Astrocyte of the cerebellum (primary cell): ENCODE results near the gene TNS3.

Source experiments
- DNase-seq: peaks from one replicate; pipeline ENCODE4 v3.0.0-alpha.2; 2011; ENCODE audit warnings: low read depth
- H3K4me3 ChIP-seq: 2 replicates; pipeline ENCODE4 v1.5.1; 2011; ENCODE audit warnings: mild to moderate bottlenecking, low read depth, low read length, moderate library complexity
- in situ Hi-C: cut with HindIII; loops from 2 replicates; pipeline ENCODE4 v1.10.0; 2017; ENCODE audit warnings: low sequenced_read_pairs
- TF ChIP-seq, protein P1 (sequence below): IDR thresholded peaks from 2 replicates; pipeline ENCODE4 v1.5.1; 2012; ENCODE audit warnings: low read length, low read depth, moderate library complexity, mild to moderate bottlenecking; ENCODE audit errors: missing control alignments

Gene TNS3

DNA sequence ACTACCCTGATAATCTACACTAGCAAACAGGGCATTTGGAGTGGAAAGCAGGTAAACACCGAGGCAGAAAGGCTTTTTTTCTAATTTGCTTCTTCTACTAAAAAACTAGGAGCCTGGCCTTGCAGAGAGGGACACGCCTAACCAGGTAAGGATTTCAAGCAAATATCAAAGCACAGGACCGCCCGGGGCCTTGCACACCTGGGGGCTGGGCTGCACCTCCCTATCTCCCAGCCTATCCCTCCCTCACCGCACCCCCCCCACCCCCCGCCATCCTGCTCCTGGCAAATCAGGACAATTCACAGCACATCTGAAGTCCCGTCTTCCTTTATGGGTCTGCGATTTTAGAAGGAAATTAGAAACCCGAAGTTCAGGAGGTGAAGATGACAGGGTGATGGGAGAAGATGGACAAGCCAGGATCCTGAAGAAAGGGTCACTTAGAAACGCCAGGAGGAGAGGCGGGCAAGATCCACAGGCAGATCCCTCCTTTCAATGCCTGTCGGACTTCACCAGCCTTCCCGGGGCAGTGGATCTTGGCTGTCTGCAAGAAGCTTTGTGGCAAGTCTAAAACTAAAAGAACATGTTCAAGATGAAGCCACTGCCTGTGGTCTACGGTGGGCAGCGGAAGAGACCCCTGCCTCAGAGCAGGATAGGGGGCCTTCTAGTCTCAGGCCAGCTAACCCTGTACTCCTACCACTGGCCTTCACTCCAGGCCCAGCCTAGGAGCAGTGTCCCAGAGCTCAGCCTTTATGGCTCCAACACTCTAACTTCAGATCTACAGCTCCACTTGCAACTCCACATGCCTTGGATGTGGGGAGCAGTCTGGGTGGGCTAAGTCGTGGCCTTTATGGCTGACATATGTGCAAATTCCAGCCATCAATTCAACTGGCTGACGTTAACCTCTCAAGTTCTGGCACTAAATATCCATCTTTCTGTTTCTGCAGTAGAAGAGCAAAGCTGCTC, 43.9 kb downstream of the TNS3 start:
- TF ChIP-seq, protein P1, sequence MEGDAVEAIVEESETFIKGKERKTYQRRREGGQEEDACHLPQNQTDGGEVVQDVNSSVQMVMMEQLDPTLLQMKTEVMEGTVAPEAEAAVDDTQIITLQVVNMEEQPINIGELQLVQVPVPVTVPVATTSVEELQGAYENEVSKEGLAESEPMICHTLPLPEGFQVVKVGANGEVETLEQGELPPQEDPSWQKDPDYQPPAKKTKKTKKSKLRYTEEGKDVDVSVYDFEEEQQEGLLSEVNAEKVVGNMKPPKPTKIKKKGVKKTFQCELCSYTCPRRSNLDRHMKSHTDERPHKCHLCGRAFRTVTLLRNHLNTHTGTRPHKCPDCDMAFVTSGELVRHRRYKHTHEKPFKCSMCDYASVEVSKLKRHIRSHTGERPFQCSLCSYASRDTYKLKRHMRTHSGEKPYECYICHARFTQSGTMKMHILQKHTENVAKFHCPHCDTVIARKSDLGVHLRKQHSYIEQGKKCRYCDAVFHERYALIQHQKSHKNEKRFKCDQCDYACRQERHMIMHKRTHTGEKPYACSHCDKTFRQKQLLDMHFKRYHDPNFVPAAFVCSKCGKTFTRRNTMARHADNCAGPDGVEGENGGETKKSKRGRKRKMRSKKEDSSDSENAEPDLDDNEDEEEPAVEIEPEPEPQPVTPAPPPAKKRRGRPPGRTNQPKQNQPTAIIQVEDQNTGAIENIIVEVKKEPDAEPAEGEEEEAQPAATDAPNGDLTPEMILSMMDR, result no peak
- no peak for DNase-seq
- peak overlapping the region; percentile 42 for H3K4me3 ChIP-seq
- in situ Hi-C loops, result no loop called here

GRCh38 chr7:47536661-47537611, 45.0 kb downstream of the TNS3 start:
- DNase-seq, result no peak
- in situ Hi-C loops, result no loop called here
- H3K4me3 ChIP-seq, result peak overlapping the region; percentile 42
- TF ChIP-seq, protein P1, result no peak

GRCh38 chr7:47535704-47536628, 45.9 kb downstream of the TNS3 start:
- in situ Hi-C loops, result no loop called here
- H3K4me3 ChIP-seq, result peak overlapping the region; percentile 42
- no peak for DNase-seq
- TF ChIP-seq, protein P1, result no peak

DNA sequence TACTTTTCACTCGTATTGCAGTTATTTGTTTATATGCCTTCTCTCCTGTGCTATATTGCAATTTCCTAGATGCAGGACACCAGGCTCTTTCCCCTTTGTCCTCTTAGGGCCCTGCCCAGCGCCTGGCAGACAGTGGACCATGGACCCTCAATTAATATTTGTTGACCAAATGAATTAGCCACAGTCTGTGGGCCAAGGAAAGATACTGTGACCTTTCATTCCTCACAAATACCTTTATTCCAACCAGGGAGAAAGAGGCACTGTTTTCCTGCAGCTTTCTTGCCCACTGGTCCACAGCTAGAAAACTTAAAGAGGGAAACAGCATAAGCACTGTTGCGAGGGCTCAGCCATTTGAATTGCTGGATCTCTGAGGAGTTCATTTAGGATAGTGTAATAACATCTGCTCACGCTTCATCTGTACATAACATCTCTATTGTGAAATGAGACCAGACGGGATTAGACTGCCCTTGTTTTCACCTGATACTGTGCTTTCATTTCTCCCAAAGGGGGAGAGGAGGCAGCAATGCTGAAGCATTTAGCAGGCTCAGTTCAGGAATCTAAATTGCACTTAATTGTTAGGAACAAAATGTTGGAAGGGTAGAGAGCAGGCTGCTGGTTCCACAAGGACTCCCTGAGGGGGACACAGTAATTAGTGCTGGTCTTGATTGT, 46.7 kb downstream of the TNS3 start:
- no peak overlapping the region for H3K4me3 ChIP-seq
- TF ChIP-seq, protein P1, result no peak
- in situ Hi-C loops, result no loop called here
- no peak for DNase-seq

- H3K4me3 ChIP-seq, result no peak overlapping the region
- TF ChIP-seq, protein P1, result peak; percentile 27
- in situ Hi-C loops, result no loop called here
- DNase-seq, result no peak
Measured at GRCh38 chr7:47534322-47535034, 47.4 kb downstream of the TNS3 start.
